HG03045 (cell line): ENCODE results near the gene FAF1.
"Not testable (repeated sequence)": the region's sequence is repeated elsewhere in the genome, so short reads cannot be mapped to it uniquely, and the experiment has no call there.

Experiments used
- ATAC-seq: cut with Tn5 transposase; IDR thresholded peaks from one replicate; pipeline ENCODE4 v1.9.1; 2021; ENCODE audit warnings: mild to moderate bottlenecking, moderate library complexity; ENCODE audit not compliant: unreplicated experiment

Gene FAF1

GRCh38 chr1:50599546-50599945, 360.5 kb downstream of the FAF1 start:
- no peak for ATAC-seq

- no peak for ATAC-seq
Measured at GRCh38 chr1:50595874-50596273, 364.2 kb downstream of the FAF1 start.

GRCh38 chr1:50593515-50593914, 366.6 kb downstream of the FAF1 start:
- ATAC-seq = no peak

- no peak for ATAC-seq
Measured at GRCh38 chr1:50591598-50591997, 368.5 kb downstream of the FAF1 start.

- ATAC-seq = no peak
Measured at GRCh38 chr1:50582346-50582745, 377.7 kb downstream of the FAF1 start.

GRCh38 chr1:50570066-50570468, 390.0 kb downstream of the FAF1 start:
- no peak for ATAC-seq

- no peak for ATAC-seq
Measured at GRCh38 chr1:50568782-50569181, 391.3 kb downstream of the FAF1 start.

GRCh38 chr1:50566405-50566804, 393.7 kb downstream of the FAF1 start:
- ATAC-seq = no peak

- ATAC-seq = no peak
Measured at GRCh38 chr1:50564417-50564816, 395.6 kb downstream of the FAF1 start.

- ATAC-seq = no peak
Measured at GRCh38 chr1:50562106-50562505, 398.0 kb downstream of the FAF1 start.

- no peak for ATAC-seq
Measured at GRCh38 chr1:50559421-50559820, 400.6 kb downstream of the FAF1 start.

- no peak for ATAC-seq
Measured at GRCh38 chr1:50553921-50554320, 406.1 kb downstream of the FAF1 start.

GRCh38 chr1:50548243-50548642, 411.8 kb downstream of the FAF1 start:
- no peak for ATAC-seq

- ATAC-seq = no peak
Measured at GRCh38 chr1:50542362-50542761, 417.7 kb downstream of the FAF1 start.

- no peak for ATAC-seq
Measured at GRCh38 chr1:50538476-50538875, 421.6 kb downstream of the FAF1 start.

GRCh38 chr1:50531601-50532000, 428.5 kb downstream of the FAF1 start:
- no peak for ATAC-seq

GRCh38 chr1:50531027-50531426, 429.0 kb downstream of the FAF1 start:
- ATAC-seq = no peak

GRCh38 chr1:50529510-50529909, 430.6 kb downstream of the FAF1 start:
- ATAC-seq = no peak

GRCh38 chr1:50527987-50528320, 432.1 kb downstream of the FAF1 start:
- not testable (repeated sequence) for ATAC-seq

- ATAC-seq = no peak
Measured at GRCh38 chr1:50527249-50527986, 432.6 kb downstream of the FAF1 start.

- ATAC-seq = no peak
Measured at GRCh38 chr1:50526431-50526830, 433.6 kb downstream of the FAF1 start.

- no peak for ATAC-seq
Measured at GRCh38 chr1:50523548-50523947, 436.5 kb downstream of the FAF1 start.

GRCh38 chr1:50522691-50523342, 437.2 kb downstream of the FAF1 start:
- no peak for ATAC-seq
